Fibroblast of peridontal ligament (primary cell): ENCODE data around the gene TCF7L1.
"Not testable (repeated sequence)": the region's sequence is repeated elsewhere in the genome, so short reads cannot be mapped to it uniquely, and the experiment has no call there.

Experiments
- DNase-seq: peaks from one replicate; pipeline ENCODE4 v3.0.0-alpha.2; 2010; ENCODE audit errors: extremely low read depth

Gene TCF7L1

DNA sequence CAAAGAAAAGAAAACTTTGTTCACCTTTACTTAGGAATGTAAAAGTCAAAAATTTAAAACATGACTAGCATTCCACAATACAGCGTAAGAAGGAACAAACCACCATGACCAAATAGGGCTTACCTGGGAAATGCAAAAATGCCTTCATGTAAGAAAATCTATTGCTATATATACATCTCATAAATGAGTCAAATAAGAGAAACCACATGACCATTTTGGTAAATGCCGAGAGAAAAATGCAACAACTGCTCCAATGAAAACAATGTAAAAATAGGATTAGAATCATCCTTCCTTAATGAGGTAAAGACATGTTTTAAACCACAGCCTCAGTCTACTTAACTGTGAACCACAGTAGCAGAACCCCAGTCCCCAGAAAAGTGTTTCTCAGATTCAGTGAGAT lies 145.2 kb downstream of the TCF7L1 start:
- DNase-seq = peak; percentile 87

DNA sequence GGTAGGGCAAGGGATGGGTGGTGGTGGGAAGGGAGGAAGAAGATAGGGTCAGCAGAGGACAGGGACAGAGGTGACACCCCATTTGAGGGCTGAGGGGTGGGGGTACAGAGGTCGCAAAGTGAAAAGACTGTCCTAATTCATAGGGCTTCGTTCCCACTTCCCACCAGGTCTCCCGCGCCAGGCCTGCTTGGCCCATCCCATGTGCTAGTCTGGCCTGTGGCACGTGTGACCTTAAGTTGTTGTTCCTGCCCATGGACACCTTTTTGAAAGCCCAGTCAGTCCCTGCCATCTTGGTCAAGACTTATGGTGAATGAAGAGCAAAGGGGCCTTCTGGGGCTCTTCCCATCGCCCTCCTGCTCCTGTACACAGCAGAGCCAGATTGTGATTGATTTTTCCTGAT lies 148.4 kb downstream of the TCF7L1 start:
- no peak for DNase-seq

GRCh38 chr2:85282914-85283313 lies 149.7 kb downstream of the TCF7L1 start:
- DNase-seq = no peak

- DNase-seq = no peak
Measured at GRCh38 chr2:85283641-85284040, 150.4 kb downstream of the TCF7L1 start.

GRCh38 chr2:85286918-85287317 lies 153.7 kb downstream of the TCF7L1 start:
- DNase-seq = no peak

DNA sequence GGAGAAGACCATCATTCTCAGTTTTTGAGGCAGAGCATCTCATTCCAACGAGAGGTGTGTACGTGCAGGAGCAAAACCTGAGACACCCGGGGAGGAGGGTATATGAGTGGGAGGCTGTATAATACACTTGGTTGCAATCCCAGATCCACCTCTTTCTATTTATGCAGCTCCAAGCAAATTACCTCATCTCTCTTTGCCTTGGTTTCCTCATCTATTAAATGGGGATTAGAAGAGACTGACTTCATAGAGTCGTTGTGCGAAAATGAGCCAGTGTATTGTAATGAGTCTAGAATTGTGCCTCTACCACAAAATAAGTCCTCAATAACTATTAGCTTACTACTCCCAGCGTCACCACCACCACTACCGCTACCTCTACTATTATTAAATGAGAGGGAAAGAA lies 154.5 kb downstream of the TCF7L1 start:
- no peak for DNase-seq

GRCh38 chr2:85288244-85288725 lies 155.1 kb downstream of the TCF7L1 start:
- DNase-seq = peak; percentile 13

DNA sequence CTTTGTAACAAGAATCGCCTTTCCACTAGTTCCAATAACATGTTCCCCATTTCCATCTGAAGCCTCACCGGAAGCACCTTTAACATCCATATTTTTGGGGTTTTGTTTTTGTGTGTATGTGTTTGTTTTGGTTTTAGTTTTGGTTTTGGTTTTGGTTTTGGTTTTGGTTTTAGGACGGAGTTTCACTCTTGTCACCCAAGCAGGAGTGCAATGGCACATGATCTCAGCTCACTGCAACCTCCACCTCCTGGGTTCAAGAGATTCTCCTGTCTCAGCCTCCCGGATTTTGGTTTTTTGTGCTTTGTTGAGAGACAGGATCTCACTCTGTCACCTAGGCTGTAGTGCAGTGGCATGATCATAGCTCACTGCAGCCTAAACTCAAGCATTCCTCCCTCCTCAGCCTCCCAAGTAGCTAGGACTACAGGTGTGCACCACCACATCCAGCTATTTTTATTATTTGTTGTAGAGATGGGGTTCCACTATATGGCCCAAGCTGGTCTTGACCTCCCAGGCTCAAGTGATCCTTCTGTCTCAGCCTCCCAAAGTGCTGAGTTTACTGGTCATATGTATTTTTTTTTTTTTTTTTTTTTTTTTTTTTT lies 158.3 kb downstream of the TCF7L1 start:
- DNase-seq = no peak

DNA sequence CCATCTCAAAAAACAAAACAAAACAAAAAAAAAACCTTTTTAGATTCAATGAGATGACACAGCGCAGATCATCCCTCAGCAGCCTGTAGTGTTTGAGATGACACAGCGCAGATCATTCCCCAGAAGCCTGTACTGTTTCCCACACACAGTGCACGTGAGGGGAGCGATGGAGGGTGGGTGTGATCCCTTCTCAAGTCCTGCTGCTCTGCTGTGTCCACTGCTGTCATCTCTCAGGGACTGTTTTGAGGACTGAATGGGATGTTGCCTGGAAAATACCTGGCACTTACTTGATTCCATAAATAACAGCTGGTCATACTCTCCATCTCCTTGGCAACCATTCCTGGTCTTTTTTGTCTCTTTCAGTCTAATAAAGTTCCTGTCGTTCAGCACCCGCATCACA lies 168.9 kb downstream of the TCF7L1 start:
- DNase-seq = no peak

DNA sequence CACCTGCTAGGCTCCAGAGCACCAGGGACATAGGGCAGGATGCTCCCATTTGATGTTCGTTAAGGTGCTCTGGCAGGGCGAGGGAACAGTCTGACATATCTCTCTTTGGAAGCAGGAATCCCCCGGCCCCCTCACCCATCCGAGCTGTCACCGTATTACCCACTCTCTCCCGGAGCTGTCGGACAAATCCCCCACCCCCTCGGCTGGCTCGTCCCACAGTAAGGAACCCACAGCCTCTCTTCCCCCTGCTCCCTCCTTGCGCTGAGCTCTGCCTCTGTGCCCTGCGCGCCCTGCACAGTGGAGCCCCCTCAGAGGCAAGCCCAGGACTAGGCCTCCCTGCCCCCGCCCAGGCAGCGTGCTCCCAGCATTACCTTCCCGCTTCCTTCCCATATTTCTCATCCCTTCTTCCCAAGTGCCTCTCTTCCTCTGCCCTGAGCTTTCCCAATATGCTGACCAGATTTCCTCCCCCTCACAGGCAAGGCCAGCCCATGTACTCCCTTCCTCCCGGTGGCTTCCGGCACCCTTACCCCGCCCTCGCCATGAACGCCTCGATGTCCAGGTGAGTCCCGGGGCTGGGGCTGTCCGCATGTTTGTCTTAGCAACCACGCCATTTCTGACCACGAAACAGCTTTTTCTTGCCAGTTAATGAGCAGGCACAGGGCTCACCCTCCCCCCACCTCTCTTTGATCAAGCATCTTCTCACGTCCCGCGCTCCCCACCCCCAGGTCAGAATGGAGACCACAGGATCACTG lies 170.8 kb downstream of the TCF7L1 start:
- DNase-seq = no peak

DNA sequence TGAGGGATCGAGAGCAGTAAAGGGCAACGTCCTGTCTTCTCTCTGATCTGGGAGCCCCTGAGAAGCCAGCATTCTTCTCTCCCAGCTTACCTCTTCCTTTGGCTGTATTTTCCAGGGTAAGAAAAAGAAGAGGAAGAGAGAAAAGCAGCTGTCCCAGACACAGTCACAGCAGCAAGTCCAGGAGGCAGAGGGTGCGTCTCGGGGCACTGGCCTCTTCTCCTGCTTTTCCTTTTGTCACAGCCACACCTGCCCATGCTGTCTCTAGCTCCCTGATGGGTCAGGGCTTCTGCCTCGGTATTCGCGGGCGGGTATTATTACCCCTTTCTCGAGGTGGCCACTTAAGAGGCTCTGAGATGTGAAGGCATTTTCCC lies 174.3 kb downstream of the TCF7L1 start:
- no peak for DNase-seq

- no peak for DNase-seq
Measured at GRCh38 chr2:85308201-85308600, 175.0 kb downstream of the TCF7L1 start.

- DNase-seq = no peak
Measured at GRCh38 chr2:85308896-85309555, 175.8 kb downstream of the TCF7L1 start.

GRCh38 chr2:85309699-85310321 lies 176.6 kb downstream of the TCF7L1 start:
- DNase-seq = no peak

GRCh38 chr2:85310330-85310729 lies 177.1 kb downstream of the TCF7L1 start:
- DNase-seq = no peak

DNA sequence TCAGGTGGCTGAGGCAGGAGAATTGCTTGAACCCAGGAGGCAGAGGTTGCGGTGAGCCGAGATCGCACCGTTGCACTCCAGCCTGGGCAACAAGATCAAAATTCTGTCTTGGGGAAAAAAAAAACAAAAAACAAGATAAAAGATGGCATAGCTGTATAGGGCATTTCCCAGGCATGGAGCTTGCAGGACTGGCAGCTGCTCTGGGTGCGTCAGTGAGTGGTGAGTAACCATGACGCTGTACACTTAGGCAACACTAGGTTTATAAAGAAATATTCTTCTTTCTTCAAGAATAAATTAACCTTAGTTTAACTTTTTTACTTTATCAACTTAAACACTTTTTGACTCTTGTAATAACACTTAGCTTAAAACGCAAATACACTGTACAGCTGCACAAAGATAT lies 179.2 kb downstream of the TCF7L1 start:
- DNase-seq = peak; percentile 94

- DNase-seq = no peak
Measured at GRCh38 chr2:85314884-85315242, 181.7 kb downstream of the TCF7L1 start.

- DNase-seq = not testable (repeated sequence)
Measured at GRCh38 chr2:85315921-85316320, 182.7 kb downstream of the TCF7L1 start.

DNA sequence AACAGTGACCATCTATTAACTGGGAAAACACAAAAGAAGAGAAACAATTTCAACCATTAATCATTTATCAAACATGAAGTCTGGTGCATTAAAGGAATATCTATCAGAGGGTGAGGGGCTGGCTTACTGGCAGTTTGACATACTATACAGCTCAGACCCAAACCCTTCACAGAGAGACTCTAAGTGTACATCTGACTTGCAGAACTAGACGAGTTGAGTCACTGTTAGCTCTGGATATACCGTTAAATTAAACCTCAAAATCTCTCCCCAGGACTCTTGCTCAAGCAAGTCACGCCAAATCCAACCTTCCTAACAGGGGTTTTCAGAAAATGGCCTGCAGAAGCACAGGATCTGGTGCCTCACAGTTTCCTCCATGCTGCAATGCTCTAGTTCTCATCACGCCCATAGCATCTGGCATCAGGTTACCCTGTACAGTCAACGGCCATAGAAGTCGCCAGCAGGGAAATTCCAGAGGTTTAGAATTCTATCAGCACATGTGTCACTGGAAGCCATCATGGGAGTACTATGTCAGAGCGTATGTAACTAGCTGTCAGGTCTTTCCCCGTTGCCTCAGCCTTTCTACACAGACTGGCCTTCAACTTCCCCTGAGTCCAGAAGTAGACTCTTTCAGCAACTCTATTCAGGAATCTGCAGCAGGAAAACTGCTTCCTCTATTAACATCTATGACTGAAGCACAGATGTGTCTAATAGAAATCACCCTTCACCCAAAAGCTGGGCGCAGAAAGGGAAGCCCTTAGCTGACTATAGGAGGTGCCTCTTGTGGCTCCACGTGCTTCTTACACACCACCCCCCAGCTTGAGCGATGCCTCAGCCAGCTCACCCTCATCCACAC lies 185.3 kb downstream of the TCF7L1 start:
- peak; percentile 82 for DNase-seq

DNA sequence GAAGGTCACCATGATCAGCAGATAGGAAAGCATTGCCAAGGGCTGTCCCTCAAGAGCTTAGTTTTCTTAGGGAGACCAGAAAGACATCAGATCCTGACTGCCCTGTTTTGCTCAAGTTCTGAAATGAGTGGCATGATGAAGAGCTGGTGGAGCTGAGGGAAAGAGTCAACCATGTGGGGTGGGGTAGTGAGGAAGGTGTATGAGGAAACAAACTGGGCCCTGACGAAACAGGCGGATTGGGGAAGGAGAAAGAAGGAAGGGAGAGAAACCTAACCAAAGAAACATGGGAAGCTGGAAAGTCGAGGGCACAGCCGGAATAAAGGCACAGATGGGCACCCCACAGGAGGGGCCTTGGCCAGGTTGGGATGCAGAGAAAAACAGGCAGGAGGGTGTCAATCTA lies 186.6 kb downstream of the TCF7L1 start:
- DNase-seq = no peak

DNA sequence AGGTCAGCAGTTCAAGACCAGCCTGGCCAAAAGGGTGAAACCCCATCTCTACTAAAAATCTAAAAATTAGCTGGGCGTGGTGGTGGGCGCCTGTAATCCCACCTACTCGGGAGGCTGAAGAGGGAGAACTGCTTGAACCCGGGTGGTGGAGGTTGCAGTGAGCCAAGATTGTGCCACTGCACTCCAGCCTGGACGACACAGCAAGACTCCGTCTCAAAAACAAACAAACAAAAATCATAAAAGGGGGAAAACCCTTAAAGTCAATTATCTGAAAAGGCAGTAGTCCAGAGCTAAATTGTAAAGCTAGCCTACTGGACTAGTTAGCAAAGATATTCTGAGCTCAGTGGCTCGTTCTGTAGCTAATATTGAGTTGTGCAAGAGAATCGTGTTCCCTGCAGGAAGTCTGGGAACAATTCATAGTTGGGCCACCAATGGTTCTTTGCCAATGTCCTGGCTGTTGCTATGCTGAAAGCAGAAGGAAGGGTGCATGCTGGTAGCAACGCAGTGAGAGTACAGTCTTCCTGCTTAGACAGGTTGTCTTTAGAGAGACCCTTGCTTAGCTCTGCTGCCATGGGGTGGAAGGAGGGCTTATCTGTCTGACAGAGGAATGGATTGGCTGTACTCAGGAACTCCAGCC lies 190.3 kb downstream of the TCF7L1 start:
- no peak for DNase-seq
